Activated gamma-delta T cell (primary cell): ENCODE results near the gene FUBP3.

ENCODE experiments used
- DNase-seq: peaks from one replicate; lab custom pipeline; 2025; lab: John Stamatoyannopoulos, UW
- total RNA-seq, 2 donors: gene quantifications; one replicate each; lab custom pipeline; 2026; lab: John Stamatoyannopoulos, UW

The FUBP3 gene
- total RNA-seq, result 56.2 to 56.3 reads per million in 2 donors

- DNase-seq, result peak; percentile 73
These were observed at the start of gene FUBP3 for GRCh38 chr9:130578865-130579737. Gene FUBP3, plus strand, starts transcription at chr9:130579577. Its CDS starts 104 bp downstream, at chr9:130579681.

- no peak for DNase-seq
These were observed 48.4 kb upstream of the FUBP3 start for GRCh38 chr9:130530938-130531337.

GRCh38 chr9:130531670-130532069 lies 47.7 kb upstream of the FUBP3 start:
- no peak for DNase-seq

- no peak for DNase-seq
These were observed 46.8 kb upstream of the FUBP3 start for GRCh38 chr9:130532426-130533080.

GRCh38 chr9:130535818-130536521 lies 43.4 kb upstream of the FUBP3 start:
- no peak for DNase-seq

GRCh38 chr9:130536701-130537107 lies 42.7 kb upstream of the FUBP3 start:
- no peak for DNase-seq

- DNase-seq, result no peak
These were observed 41.9 kb upstream of the FUBP3 start for GRCh38 chr9:130537346-130538050.

- DNase-seq, result no peak
These were observed 39.8 kb upstream of the FUBP3 start for GRCh38 chr9:130539420-130540223.

GRCh38 chr9:130541533-130541932 lies 37.8 kb upstream of the FUBP3 start:
- no peak for DNase-seq

GRCh38 chr9:130542038-130542437 lies 37.3 kb upstream of the FUBP3 start:
- no peak for DNase-seq

- no peak for DNase-seq
These were observed 36.7 kb upstream of the FUBP3 start for GRCh38 chr9:130542457-130543228.

- DNase-seq, result no peak
These were observed 36.0 kb upstream of the FUBP3 start for GRCh38 chr9:130543368-130543767.

GRCh38 chr9:130543859-130544258 lies 35.5 kb upstream of the FUBP3 start:
- DNase-seq, result no peak

- DNase-seq, result no peak
These were observed 35.0 kb upstream of the FUBP3 start for GRCh38 chr9:130544364-130544763.

GRCh38 chr9:130548103-130548502 lies 31.3 kb upstream of the FUBP3 start:
- no peak for DNase-seq

GRCh38 chr9:130549093-130549735 lies 30.2 kb upstream of the FUBP3 start:
- no peak for DNase-seq

- no peak for DNase-seq
These were observed 24.8 kb upstream of the FUBP3 start for GRCh38 chr9:130554606-130555005.

- no peak for DNase-seq
These were observed 24.3 kb upstream of the FUBP3 start for GRCh38 chr9:130555061-130555460.

GRCh38 chr9:130555968-130556367 lies 23.4 kb upstream of the FUBP3 start:
- DNase-seq, result no peak
